GM21786 (cell line): Measurements from ENCODE around the gene CCDC69.

Experiments
- ATAC-seq: cut with Tn5 transposase; IDR thresholded peaks from one replicate; pipeline ENCODE4 v1.9.1; 2021; ENCODE audit not compliant: unreplicated experiment

Gene CCDC69

GRCh38 chr5:151147033-151147432 lies 76.9 kb downstream of the CCDC69 start:
- no peak for ATAC-seq

DNA sequence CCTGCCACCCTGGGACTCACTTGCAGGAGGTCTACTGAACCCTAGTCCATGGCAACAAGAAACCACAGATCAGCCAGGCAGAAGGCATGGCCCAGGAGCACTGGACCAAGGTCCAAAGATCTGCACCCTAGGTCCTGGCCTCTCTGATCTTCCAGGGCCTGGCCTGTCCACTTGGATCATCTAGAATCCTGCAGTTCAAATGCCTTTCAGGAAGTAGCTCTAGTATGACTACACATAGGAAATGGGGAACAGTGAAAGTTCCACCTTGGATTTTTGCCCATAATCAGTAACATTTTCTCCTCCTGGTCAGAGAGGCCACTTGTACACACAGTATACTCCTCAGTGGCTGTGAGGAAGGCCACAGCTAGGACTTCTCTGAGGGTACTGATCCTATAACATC lies 77.8 kb downstream of the CCDC69 start:
- no peak for ATAC-seq

- ATAC-seq = no peak
These were observed 79.0 kb downstream of the CCDC69 start for GRCh38 chr5:151144922-151145321.

DNA sequence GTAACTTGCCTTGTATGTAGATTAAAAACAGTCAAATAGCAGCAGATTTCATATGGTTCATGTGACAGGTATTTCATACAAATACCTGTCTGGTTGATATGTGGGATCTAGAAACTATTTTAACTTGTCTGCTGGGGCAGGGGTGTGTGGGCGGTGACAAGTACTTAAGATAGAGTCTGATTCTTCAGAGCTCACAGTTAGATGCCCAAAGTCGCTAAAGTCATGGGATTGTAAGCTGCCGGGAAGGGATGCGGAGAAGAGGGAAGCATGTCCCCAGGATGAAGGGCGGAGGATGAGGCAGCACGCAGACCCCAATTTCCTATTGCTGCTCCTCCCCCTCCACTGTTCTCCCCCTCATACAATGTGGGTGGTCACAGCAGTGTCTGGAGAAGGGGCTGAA lies 79.6 kb downstream of the CCDC69 start:
- ATAC-seq = no peak

- no peak for ATAC-seq
These were observed 80.2 kb downstream of the CCDC69 start for GRCh38 chr5:151143645-151144044.

- ATAC-seq = no peak
These were observed 81.0 kb downstream of the CCDC69 start for GRCh38 chr5:151142933-151143332.

- ATAC-seq = peak; percentile 94
These were observed 82.4 kb downstream of the CCDC69 start for GRCh38 chr5:151141535-151141934.

GRCh38 chr5:151140686-151141459 lies 83.0 kb downstream of the CCDC69 start:
- ATAC-seq = no peak

- ATAC-seq = no peak
These were observed 84.2 kb downstream of the CCDC69 start for GRCh38 chr5:151139646-151140045.

DNA sequence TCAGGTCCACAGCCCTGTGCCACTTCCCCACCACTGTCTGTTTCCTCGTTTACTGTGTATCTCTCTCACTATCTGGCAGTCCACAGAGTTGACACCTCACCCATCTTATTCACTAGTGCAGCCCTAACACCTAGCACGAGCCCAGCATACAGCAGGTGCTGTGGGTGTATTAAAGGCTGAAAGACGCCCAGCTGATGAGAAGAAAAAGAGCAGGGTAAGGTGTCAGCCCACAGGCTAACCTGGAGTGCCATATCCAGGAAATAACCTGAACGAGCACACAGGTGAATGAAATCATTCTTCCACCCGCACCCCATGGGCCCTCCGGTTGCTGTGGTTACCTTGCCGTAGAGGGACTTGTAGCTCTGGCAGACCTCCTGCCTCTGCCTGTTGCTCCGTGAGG lies 84.9 kb downstream of the CCDC69 start:
- ATAC-seq = no peak

- no peak for ATAC-seq
These were observed 85.8 kb downstream of the CCDC69 start for GRCh38 chr5:151138114-151138513.

DNA sequence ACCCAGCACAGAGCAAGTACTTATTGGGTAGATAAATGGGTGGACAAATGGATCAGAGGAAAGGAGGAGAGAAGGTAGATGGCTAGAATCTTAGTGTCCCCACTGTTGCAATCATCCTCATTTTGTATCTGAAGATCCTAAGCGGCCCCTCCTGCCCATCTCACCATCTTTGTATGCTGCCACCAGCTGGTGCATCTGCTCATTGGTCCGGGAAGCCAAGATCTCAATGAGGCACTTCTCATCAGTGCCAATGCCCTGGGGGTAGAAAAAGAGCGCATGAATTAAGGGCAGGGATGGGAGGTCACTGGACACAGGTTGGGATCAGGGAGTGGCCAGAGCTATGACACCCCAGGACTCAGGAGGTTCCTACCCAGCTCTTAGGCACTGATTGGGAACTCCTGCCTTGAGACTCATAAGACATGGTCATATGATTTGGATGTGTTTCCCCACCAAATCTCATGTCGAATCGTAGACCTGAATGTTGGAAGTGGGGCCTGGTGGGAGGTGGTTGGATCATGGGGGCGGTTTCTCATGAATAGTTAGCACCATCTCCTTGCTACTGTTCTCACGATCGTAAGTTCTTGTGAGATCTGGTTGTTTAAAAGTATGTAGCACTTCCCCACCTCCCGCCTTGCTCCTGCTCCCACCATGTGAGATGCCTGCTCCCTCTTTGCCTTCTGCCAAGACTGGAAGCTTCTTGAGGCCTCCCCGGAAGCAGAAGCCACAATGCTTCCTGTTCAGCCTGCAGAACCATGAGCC lies 86.6 kb downstream of the CCDC69 start:
- ATAC-seq = no peak

DNA sequence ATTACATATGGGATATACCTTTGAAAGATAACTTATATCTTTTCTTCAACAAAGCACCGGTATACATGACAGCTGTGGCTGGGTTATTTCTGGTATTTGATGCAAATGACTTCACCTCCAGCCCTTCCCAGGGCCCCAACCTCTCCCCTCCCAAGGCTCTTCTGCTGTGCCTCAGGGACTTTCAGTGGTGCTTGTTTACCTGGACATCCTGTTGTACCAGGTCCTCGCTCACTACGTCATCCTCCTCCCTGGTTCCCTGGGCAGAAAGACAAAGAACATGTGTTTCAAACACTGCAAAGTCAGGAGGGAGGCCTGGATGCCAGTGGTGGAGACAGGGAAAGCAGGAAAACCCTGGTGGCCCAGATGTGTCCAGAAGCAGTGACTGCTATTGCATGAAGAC lies 89.7 kb downstream of the CCDC69 start:
- ATAC-seq = peak; percentile 72

DNA sequence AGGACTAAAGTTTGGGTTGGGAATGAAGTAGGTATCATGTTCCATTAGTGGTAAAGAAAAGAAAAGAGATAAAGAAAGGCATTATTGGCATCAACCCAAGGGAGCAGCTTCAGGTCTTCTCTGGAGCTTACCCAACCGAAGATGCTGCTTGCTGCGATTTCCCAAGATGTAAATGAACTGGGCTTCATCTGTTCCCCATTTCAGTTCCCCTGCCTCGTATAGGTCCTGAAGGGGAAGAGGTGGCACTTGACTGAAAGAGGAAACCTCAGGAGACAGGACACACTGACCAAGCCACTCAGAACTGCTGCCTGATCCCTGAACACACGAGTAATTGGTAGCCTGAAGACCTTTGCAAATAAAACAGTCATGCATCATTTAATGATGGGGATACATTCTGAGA lies 90.9 kb downstream of the CCDC69 start:
- no peak for ATAC-seq
